Camera-type eye (tissue), 1 donor: ENCODE measurements around the gene CMSS1. TPM values are rescaled to one million over a fixed set of nuclear protein-coding genes. Genes with fewer than 3 reads are reported as not detected.

Source experiments
- total RNA-seq: library from RNA; depleted of rRNA; stranded (reverse); fragments of >200 nt; gene quantifications from one replicate; pipeline ENCODE4 v1.2.3, GENCODE V29; 2014

The CMSS1 gene
- 19.1 TPM for total RNA-seq

DNA sequence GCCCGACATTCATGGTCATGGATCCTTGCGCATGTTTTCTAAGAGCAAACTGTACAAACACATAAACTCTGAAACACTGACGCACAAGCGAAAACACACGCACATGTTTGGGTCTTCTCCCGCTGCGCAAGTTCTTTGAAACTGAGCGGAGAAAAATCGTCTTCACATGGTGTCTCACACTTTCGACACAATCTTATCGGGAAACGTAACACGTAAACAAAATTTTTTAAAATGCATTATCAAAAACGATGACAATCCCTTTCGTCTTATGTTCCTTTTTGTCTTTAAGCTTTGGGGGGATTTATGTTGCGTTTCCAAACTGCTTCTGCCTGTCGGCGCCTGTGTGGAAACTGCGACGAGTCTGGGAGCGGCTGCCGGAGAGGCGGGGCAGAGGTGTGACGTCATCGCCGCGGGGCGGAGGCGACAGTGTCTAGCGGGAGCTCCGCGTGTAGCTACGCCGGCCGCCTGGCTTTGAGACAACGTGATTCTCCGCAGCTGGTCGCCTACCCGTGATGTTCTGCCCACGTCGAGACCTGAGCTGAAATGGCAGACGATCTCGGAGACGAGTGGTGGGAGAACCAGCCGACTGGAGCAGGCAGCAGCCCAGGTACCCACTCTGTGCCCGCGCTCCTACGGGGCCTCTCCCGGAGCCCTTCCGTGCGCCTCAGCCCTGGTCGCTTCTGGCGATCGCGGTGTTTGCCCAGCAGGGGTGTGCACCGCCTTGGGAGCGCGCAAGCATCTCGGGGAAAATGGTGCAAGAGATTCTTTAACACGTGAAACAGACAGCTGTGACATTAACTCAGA, at the start of gene CMSS1:
Gene CMSS1, plus strand, starts transcription at position 426 of the 804 bp plus-strand sequence.

DNA sequence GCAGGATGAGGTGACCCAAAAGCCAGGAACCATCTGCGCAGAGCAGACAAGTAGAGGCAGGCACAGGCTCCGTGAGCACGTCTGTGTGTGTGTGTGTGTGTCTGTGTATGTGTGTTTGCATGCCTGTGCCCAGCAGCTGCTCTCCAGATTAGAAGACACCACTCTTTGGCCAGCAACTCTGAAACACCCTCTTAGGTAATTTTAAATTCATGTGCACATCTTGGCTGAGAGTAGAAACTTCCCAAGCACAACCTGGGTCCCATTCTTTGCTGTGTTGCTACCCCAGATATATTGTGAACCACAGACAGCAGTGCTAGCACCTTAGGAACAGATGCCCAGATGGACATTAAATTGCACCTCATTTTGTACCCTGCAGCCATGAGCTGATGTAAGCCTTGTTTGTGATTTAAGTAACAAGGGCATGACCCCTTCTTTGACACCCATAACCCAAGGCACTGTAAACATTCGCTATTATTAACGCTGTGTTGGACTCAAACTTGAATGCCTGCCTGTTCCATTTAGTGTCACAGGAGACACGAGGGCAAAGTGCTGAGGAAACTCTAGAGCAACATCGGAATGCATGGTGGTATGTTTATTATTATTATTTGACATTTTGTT, 296.9 kb downstream of the CMSS1 start, which contains the start of gene FILIP1L:
Gene FILIP1L, minus strand, starts transcription at position 89 of the 618 bp plus-strand sequence.

Other genes with a start within 250 kb of the CMSS1 start
- 40.2 TPM for gene COL8A1, start 179.3 kb upstream of the CMSS1 start, total RNA-seq